A549 (cell line): ENCODE data around the gene DHX38.
"Not testable (repeated sequence)": the region's sequence is repeated elsewhere in the genome, so short reads cannot be mapped to it uniquely, and the experiment has no call there.

Source experiments
- CEBPB ChIP-seq, 2 experiments: fragments of >200 bp in 1 of 2; sonication (Bioruptor Twin) in 1 of 2; formaldehyde crosslinking in 1 of 2; IDR thresholded peaks; 2 replicates each; pipeline ENCODE4 v1.6.1; 2012 to 2016
- CTCF ChIP-seq: fragments of >200 bp; sonication (Bioruptor Twin); formaldehyde crosslinking; IDR thresholded peaks from 3 replicates; pipeline ENCODE4 v1.5.1; 2016
- EP300 ChIP-seq, 2 experiments: fragments of >200 bp; sonication (Bioruptor Twin); formaldehyde crosslinking; IDR thresholded peaks; 2 replicates in 1 of 2; 3 replicates in 1 of 2; pipeline ENCODE4 v1.6.1; 2016 to 2017
- JUN ChIP-seq, 2 experiments: fragments of >200 bp; sonication (Bioruptor Twin); formaldehyde crosslinking; IDR thresholded peaks; 2 replicates in 1 of 2; 3 replicates in 1 of 2; pipeline ENCODE4 v1.6.1; 2016 to 2017
- KDM1A ChIP-seq: fragments of 200-600 bp; sonication (generic); IDR thresholded peaks from 2 replicates; pipeline ENCODE4 v1.6.1; 2016; ENCODE audit warnings: low read depth, mild to moderate bottlenecking
- KDM5A ChIP-seq: fragments of 200-600 bp; sonication (generic); IDR thresholded peaks from 2 replicates; pipeline ENCODE4 v1.6.1; 2016; ENCODE audit warnings: antibody characterized with exemption, mild to moderate bottlenecking
- MAZ ChIP-seq: fragments of 150-350 bp; IDR thresholded peaks from 2 replicates; pipeline ENCODE4 v1.6.1; 2014; ENCODE audit warnings: antibody characterized with exemption, low read depth, low read length, borderline replicate concordance
- MYC ChIP-seq: IDR thresholded peaks from 2 replicates; pipeline ENCODE4 v1.6.1; 2012; ENCODE audit warnings: mild to moderate bottlenecking, inconsistent platforms, low read length, improper control_type of control experiment, borderline replicate concordance
- POLR2A ChIP-seq: IDR thresholded peaks from 2 replicates; pipeline ENCODE4 v1.6.1; 2012; ENCODE audit warnings: mild to moderate bottlenecking, low read length
- POLR2AphosphoS2 ChIP-seq: conservative IDR thresholded peaks from 2 replicates; pipeline ENCODE4 v1.6.1; 2012; ENCODE audit warnings: low read length, improper control_type of control experiment, inconsistent platforms
- RAD21 ChIP-seq, 2 experiments: fragments of >200 bp in 1 of 2; sonication (Bioruptor Twin) in 1 of 2; formaldehyde crosslinking in 1 of 2; IDR thresholded peaks in 1 of 2; conservative IDR thresholded peaks in 1 of 2; 2 replicates in 1 of 2; 3 replicates in 1 of 2; pipeline ENCODE4 v1.6.1; 2012 to 2018; ENCODE audit warnings: inconsistent platforms in 1 of 2
- TP53 ChIP-seq: fragments of 250-450 bp; sonication (Bioruptor Pico); IDR thresholded peaks from 2 replicates; pipeline ENCODE4 v1.5.0; 2021; ENCODE audit warnings: mild to moderate bottlenecking, moderate library complexity

- TF ChIP-seq CTCF; POLR2A; KDM5A; KDM1A; POLR2AphosphoS2; RAD21 (conservative IDR thresholded peaks at IDR 0.05 in 1 of 2, IDR thresholded peaks at IDR 0.05 in 1 of 2); TP53; JUN (IDR thresholded peaks at IDR 0.05); MAZ; CEBPB (IDR thresholded peaks at IDR 0.05); EP300 (IDR thresholded peaks at IDR 0.05); MYC: not testable (repeated sequence)
Measured at GRCh38 chr16:72075067-72075466, 18.6 kb upstream of the DHX38 start.
